HepG2 (cell line): ENCODE data around the gene GALNT11. TPM values are rescaled to one million over a fixed set of nuclear protein-coding genes. Genes with fewer than 3 reads are reported as not detected.

Source experiments
- ATF3 ChIP-seq: sonication (generic); formaldehyde crosslinking; IDR thresholded peaks from 2 replicates; pipeline ENCODE4 v1.4.0; 2020; ENCODE audit warnings: missing genetic modification reagents
- CREB1 ChIP-seq, 2 experiments: fragments of 450-650 bp in 1 of 2; IDR thresholded peaks; 2 replicates each; pipeline ENCODE4 v1.6.1; 2016 to 2017; ENCODE audit warnings: control low read depth in 1 of 2, mild to moderate bottlenecking in 1 of 2, missing compliant biosample characterization in 1 of 2, missing genetic modification characterization in 1 of 2
- EED ChIP-seq: sonication (generic); formaldehyde crosslinking; IDR thresholded peaks from 2 replicates; pipeline ENCODE4 v1.5.0; 2020; ENCODE audit warnings: mild to moderate bottlenecking, missing genetic modification reagents
- GZF1 ChIP-seq: sonication (generic); formaldehyde crosslinking; IDR thresholded peaks from 2 replicates; pipeline ENCODE4 v1.5.1; 2020; ENCODE audit warnings: mild to moderate bottlenecking, missing genetic modification reagents
- HCFC1 ChIP-seq: fragments of 150-350 bp; IDR thresholded peaks from 2 replicates; pipeline ENCODE4 v1.6.1; 2014; ENCODE audit warnings: low read depth, low read length
- HOXA3 ChIP-seq: sonication (generic); formaldehyde crosslinking; IDR thresholded peaks from 2 replicates; pipeline ENCODE4 v1.5.0; 2020; ENCODE audit warnings: missing genetic modification reagents
- IKZF4 ChIP-seq: sonication (generic); formaldehyde crosslinking; IDR thresholded peaks from 2 replicates; pipeline ENCODE4 v1.5.1; 2020; ENCODE audit warnings: borderline replicate concordance, mild to moderate bottlenecking, low read depth, missing genetic modification reagents; ENCODE audit errors: not compliant biosample characterization
- KLF6 ChIP-seq: IDR thresholded peaks from 2 replicates; pipeline ENCODE4 v1.8.0; 2016; ENCODE audit warnings: missing biosample characterization, missing genetic modification reagents
- NFKBIZ ChIP-seq: IDR thresholded peaks from 2 replicates; pipeline ENCODE4 v1.6.1; 2018; ENCODE audit warnings: missing genetic modification reagents, missing compliant biosample characterization
- SAP130 ChIP-seq: IDR thresholded peaks from 2 replicates; pipeline ENCODE4 v1.6.1; 2016; ENCODE audit warnings: low read depth
- SP140L ChIP-seq: sonication (generic); formaldehyde crosslinking; IDR thresholded peaks from 2 replicates; pipeline ENCODE4 v1.4.0; 2020; ENCODE audit warnings: missing genetic modification reagents, borderline replicate concordance
- SYNCRIP ChIP-seq: fragments of 200-400 bp; formaldehyde crosslinking; IDR thresholded peaks from 2 replicates; pipeline ENCODE4 v1.6.1; 2018; ENCODE audit warnings: mild to moderate bottlenecking, low read depth, low read length; ENCODE audit not compliant: insufficient read depth
- YEATS4 ChIP-seq: sonication (generic); formaldehyde crosslinking; IDR thresholded peaks from 2 replicates; pipeline ENCODE4 v1.4.0; 2020; ENCODE audit warnings: missing genetic modification reagents, borderline replicate concordance
- ZBTB10 ChIP-seq: sonication (generic); formaldehyde crosslinking; IDR thresholded peaks from 2 replicates; pipeline ENCODE4 v1.4.0; 2020; ENCODE audit warnings: missing genetic modification reagents, borderline replicate concordance
- ZNF263 ChIP-seq: sonication (generic); formaldehyde crosslinking; IDR thresholded peaks from 2 replicates; pipeline ENCODE4 v1.4.0; 2020; ENCODE audit warnings: missing genetic modification reagents
- ZNF501 ChIP-seq: sonication (generic); formaldehyde crosslinking; IDR thresholded peaks from 2 replicates; pipeline ENCODE4 v1.5.1; 2020; ENCODE audit warnings: mild to moderate bottlenecking, moderate library complexity, missing genetic modification reagents
- ZNF772 ChIP-seq: sonication (generic); formaldehyde crosslinking; IDR thresholded peaks from 2 replicates; pipeline ENCODE4 v1.5.0; 2020; ENCODE audit warnings: mild to moderate bottlenecking, missing genetic modification reagents
- ZSCAN9 ChIP-seq: IDR thresholded peaks from 2 replicates; pipeline ENCODE4 v1.6.1; 2016; ENCODE audit warnings: borderline replicate concordance
- polyA plus RNA-seq, 8 experiments: library from polyadenylated mRNA; depleted of rRNA in 3 of 8; stranded (reverse) in 7 of 8; unstranded in 1 of 8; fragments of >200 nt; fragmentation: Illumina TruSeq in 4 of 8; extraction: Trizol in 4 of 8; gene quantifications; 2 replicates each; pipeline versions ENCODE4 v1.2.1 to v1.2.3, GENCODE V29; 2011 to 2016; ENCODE audit warnings: low read depth in 4 of 8, missing spikeins in 1 of 8, mixed read lengths in 1 of 8; ENCODE audit not compliant: insufficient read depth in 1 of 8
- total RNA-seq, 5 experiments: library from RNA; depleted of rRNA; stranded (reverse); fragments of >200 nt; fragmentation: Illumina TruSeq; extraction: Trizol; gene quantifications; 2 replicates each; pipeline ENCODE4 v1.2.3, GENCODE V29; 2016; ENCODE audit warnings: low read depth in 1 of 5
- TF ChIP-seq, protein P1 (sequence below): sonication (generic); formaldehyde crosslinking; IDR thresholded peaks from 2 replicates; pipeline ENCODE4 v1.4.0; 2020; ENCODE audit warnings: mild to moderate bottlenecking, missing genetic modification reagents
- TF ChIP-seq, protein P2 (sequence below), 2 experiments: fragments of 450-650 bp in 1 of 2; sonication (generic) in 1 of 2; formaldehyde crosslinking; IDR thresholded peaks; 2 replicates each; pipeline versions ENCODE4 v1.5.0 to v1.8.0; 2020 to 2022; ENCODE audit warnings: mild to moderate bottlenecking in 1 of 2, missing genetic modification reagents in 1 of 2
- TF ChIP-seq, protein P3 (sequence below): sonication (generic); formaldehyde crosslinking; IDR thresholded peaks from 2 replicates; pipeline ENCODE4 v1.5.0; 2020; ENCODE audit warnings: mild to moderate bottlenecking, missing genetic modification reagents, moderate library complexity

GALNT11 gene
- total and polyA plus RNA-seq, 2 of the 13 experiments (the other 11 are each of a cell fraction or from before 2014, with no cell fraction given), result 9.3 to 16.3 TPM

- TF ChIP-seq, protein P1, sequence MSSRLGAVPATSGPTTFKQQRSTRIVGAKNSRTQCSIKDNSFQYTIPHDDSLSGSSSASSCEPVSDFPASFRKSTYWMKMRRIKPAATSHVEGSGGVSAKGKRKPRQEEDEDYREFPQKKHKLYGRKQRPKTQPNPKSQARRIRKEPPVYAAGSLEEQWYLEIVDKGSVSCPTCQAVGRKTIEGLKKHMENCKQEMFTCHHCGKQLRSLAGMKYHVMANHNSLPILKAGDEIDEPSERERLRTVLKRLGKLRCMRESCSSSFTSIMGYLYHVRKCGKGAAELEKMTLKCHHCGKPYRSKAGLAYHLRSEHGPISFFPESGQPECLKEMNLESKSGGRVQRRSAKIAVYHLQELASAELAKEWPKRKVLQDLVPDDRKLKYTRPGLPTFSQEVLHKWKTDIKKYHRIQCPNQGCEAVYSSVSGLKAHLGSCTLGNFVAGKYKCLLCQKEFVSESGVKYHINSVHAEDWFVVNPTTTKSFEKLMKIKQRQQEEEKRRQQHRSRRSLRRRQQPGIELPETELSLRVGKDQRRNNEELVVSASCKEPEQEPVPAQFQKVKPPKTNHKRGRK (CRISPR knock-in tag), result 0 out of 2 replicates have a peak, but pooled peaks have one; percentile 47
- TF ChIP-seq GZF1 (CRISPR knock-in tag), result no peak
- TF ChIP-seq NFKBIZ (CRISPR knock-in tag), result 0 out of 2 replicates have a peak, but pooled peaks have one; percentile 49
- peak; percentile 100 for TF ChIP-seq HOXA3 (CRISPR knock-in tag)
- no peak for TF ChIP-seq SYNCRIP
- 0 out of 2 replicates have a peak, but pooled peaks have one; percentile 23 for TF ChIP-seq YEATS4 (CRISPR knock-in tag)
- no peak for TF ChIP-seq SP140L (CRISPR knock-in tag)
- TF ChIP-seq, protein P2, sequence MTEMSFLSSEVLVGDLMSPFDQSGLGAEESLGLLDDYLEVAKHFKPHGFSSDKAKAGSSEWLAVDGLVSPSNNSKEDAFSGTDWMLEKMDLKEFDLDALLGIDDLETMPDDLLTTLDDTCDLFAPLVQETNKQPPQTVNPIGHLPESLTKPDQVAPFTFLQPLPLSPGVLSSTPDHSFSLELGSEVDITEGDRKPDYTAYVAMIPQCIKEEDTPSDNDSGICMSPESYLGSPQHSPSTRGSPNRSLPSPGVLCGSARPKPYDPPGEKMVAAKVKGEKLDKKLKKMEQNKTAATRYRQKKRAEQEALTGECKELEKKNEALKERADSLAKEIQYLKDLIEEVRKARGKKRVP (CRISPR knock-in tag; IDR thresholded peaks at IDR 0.05), result peak in 1 of 2 experiments; percentile 83; a peak in 2 of 4 replicates
- TF ChIP-seq, protein P3, sequence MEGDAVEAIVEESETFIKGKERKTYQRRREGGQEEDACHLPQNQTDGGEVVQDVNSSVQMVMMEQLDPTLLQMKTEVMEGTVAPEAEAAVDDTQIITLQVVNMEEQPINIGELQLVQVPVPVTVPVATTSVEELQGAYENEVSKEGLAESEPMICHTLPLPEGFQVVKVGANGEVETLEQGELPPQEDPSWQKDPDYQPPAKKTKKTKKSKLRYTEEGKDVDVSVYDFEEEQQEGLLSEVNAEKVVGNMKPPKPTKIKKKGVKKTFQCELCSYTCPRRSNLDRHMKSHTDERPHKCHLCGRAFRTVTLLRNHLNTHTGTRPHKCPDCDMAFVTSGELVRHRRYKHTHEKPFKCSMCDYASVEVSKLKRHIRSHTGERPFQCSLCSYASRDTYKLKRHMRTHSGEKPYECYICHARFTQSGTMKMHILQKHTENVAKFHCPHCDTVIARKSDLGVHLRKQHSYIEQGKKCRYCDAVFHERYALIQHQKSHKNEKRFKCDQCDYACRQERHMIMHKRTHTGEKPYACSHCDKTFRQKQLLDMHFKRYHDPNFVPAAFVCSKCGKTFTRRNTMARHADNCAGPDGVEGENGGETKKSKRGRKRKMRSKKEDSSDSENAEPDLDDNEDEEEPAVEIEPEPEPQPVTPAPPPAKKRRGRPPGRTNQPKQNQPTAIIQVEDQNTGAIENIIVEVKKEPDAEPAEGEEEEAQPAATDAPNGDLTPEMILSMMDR (CRISPR knock-in tag), result peak; percentile 60
- no peak for TF ChIP-seq ZBTB10
- no peak for TF ChIP-seq HCFC1
- TF ChIP-seq IKZF4 (CRISPR knock-in tag), result peak; percentile 47
- TF ChIP-seq CREB1 (IDR thresholded peaks at IDR 0.05), result peak; percentile 96
- TF ChIP-seq CREB1 (CRISPR knock-in tag; IDR thresholded peaks at IDR 0.05), result peak; percentile 69
- TF ChIP-seq SAP130 (CRISPR knock-in tag), result peak; percentile 62
- 0 out of 2 replicates have a peak, but pooled peaks have one; percentile 31 for TF ChIP-seq EED (CRISPR knock-in tag)
- TF ChIP-seq ZNF263, result peak; percentile 82
- no peak for TF ChIP-seq ZSCAN9 (CRISPR knock-in tag)
- TF ChIP-seq KLF6 (CRISPR knock-in tag), result peak; percentile 76; the same call in 1 of the 2 replicates
- peak; percentile 27; the same call in 1 of the 2 replicates for TF ChIP-seq ZNF772
- TF ChIP-seq ZNF501 (CRISPR knock-in tag), result peak; percentile 40; the same call in 1 of the 2 replicates
- TF ChIP-seq ATF3 (CRISPR knock-in tag), result peak; percentile 78
Measured at GRCh38 chr7:152025077-152025936, at the start of gene GALNT11 (continued).
